Endothelial cell of umbilical vein (primary cell): ENCODE results near the gene GABPB1.

Experiments
- CTCF ChIP-seq, 2 donors: IDR thresholded peaks; 1 replicate in 1 of 2; 2 replicates in 1 of 2; pipeline ENCODE4 v1.5.1; 2011; ENCODE audit warnings: low read length in 2 of 2, mild to moderate bottlenecking in 2 of 2, moderate library complexity in 2 of 2, control low read depth in 1 of 2, inconsistent platforms in 1 of 2, low read depth in 1 of 2; ENCODE audit not compliant: insufficient read depth in 1 of 2; ENCODE audit errors: extremely low read depth in 1 of 2
- MAX ChIP-seq: IDR thresholded peaks from 2 replicates; pipeline ENCODE4 v1.6.1; 2011; ENCODE audit not compliant: insufficient read depth, insufficient read length

- no peak for TF ChIP-seq CTCF (IDR thresholded peaks at IDR 0.05; ENCODE audit: extremely low read depth in 1 of 2, insufficient read depth in 1 of 2, low read depth in 1 of 2, low read length in 2 of 2)
- no peak for TF ChIP-seq MAX
Measured at GRCh38 chr15:50246631-50247030, 108.4 kb downstream of the GABPB1 start.
